Aorta (tissue), 5 donors: Measurements from ENCODE around the gene SVOPL. TPM values are rescaled to one million over a fixed set of nuclear protein-coding genes. Genes with fewer than 3 reads are reported as not detected.

Source experiments
- ATAC-seq: fragments of 200-7000 bp; cut with Tn5 transposase; one replicate; pipeline ENCODE4 v1.9.1; 2022; ENCODE audit warnings: moderate library complexity; ENCODE audit not compliant: low FRiP score
- DNase-seq, 2 donors: peaks; one replicate each; pipeline ENCODE4 v3.0.0-alpha.2; 2020
- H3K27ac ChIP-seq, 2 donors: one replicate each; pipeline ENCODE4 v1.5.1; 2013; ENCODE audit warnings: low read length in 2 of 2, mild to moderate bottlenecking in 2 of 2, moderate library complexity in 2 of 2, control low read depth in 1 of 2, inconsistent platforms in 1 of 2, low read depth in 1 of 2
- H3K27me3 ChIP-seq, 2 donors: one replicate each; pipeline ENCODE4 v1.6.1; 2013; ENCODE audit warnings: control low read depth in 1 of 2, low read length in 1 of 2, mild to moderate bottlenecking in 1 of 2, moderate library complexity in 1 of 2; ENCODE audit not compliant: insufficient read depth in 2 of 2, control insufficient read depth in 1 of 2
- H3K36me3 ChIP-seq, 2 donors: one replicate each; pipeline ENCODE4 v1.6.1; 2013; ENCODE audit warnings: control low read depth in 1 of 2, low read length in 1 of 2, mild to moderate bottlenecking in 1 of 2; ENCODE audit not compliant: insufficient read depth in 2 of 2, control insufficient read depth in 1 of 2
- H3K4me1 ChIP-seq, 2 donors: one replicate each; pipeline ENCODE4 v1.6.1; 2013; ENCODE audit warnings: low read length in 2 of 2, control low read depth in 1 of 2, mild to moderate bottlenecking in 1 of 2, moderate library complexity in 1 of 2; ENCODE audit not compliant: insufficient read depth in 2 of 2, control insufficient read depth in 1 of 2
- H3K4me3 ChIP-seq, 2 donors: one replicate each; pipeline ENCODE4 v1.5.1; 2013; ENCODE audit warnings: low read length in 2 of 2, control low read depth in 1 of 2, mild to moderate bottlenecking in 1 of 2
- H3K9me3 ChIP-seq: one replicate; pipeline ENCODE4 v1.6.1; 2013; ENCODE audit warnings: mild to moderate bottlenecking, low read length; ENCODE audit not compliant: control insufficient read depth
- WGBS, 2 donors: extraction: QIAGEN DNeasy Blood & Tissue Kit; methylation state at CpG; one replicate each; pipeline ENCODE4 v1.1.7; 2013; 5-methylcytosine and 5-hydroxymethylcytosine counted together
- intact Hi-C, 2 donors: fragments of 100-400 bp; cut with DNase I; formaldehyde crosslinking; loops; one replicate each; pipeline versions ENCODE4 v1.14.2 to v1.15.0; 2022
- polyA plus RNA-seq, 2 donors: library from polyadenylated mRNA; stranded (reverse); fragments of 200-250 nt; gene quantifications; one replicate each; pipeline ENCODE4 v1.2.3, GENCODE V29; 2013
- total RNA-seq, 2 donors: library from RNA; stranded (reverse); fragmentation: NEBNext Ultra II Directional; extraction: Animal tissue kit (Norgen Biotek cat#: 25700); gene quantifications; one replicate each; pipeline ENCODE4 v1.2.1, GENCODE V29; 2021
- donor health status: healthy with polysubstance abuse.
- donor health status: Bipolar disorder and iron deficiency.
- donor health status: DM: no; HTN: no; CAD: no.
- donor health status: DM: no; HTN: no; CAD: no.
- donor health status: DM: yes; HTN: yes; CAD: no.

The SVOPL gene
- total and polyA plus RNA-seq, 4 donors = 1.2 TPM; not detected in 3

DNA sequence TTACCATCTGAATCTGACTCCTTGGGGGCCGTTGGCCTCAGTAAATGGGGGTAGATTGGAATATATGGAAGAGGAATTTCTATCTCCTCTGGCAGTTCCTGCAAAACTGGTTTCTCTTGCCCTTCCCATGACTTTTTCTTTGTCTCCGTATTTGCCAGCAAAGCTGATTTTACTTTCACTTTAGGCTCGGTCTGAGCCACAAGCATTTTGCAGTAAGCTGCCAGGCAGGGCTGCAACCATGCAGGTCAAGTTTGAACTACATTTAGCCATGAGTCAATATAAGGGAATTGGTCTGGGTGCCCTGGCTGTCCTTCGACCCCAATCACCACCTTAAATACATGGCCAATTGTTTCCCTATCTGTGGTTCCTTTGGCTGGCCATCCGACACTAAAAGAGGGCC lies 136.8 kb downstream of the SVOPL start:
- Histone ChIP-seq H3K9me3 (peaks cover 12% of the 10 kb centered on the region), H3K4me1 (no peaks in the 10 kb centered on the region), H3K36me3 (peaks cover 7 to 18% of the 10 kb centered on the region in 2 donors), H3K4me3 (no peak overlapping the region), H3K27me3 (no peaks in the 10 kb centered on the region), H3K27ac (no peak overlapping the region)
- ATAC-seq (no peak), DNase-seq (no peak)
- 96 to 97% methylated on average over 5 of the region's 5 CpGs for WGBS, 2 donors
- intact Hi-C loops = no loop called here

DNA sequence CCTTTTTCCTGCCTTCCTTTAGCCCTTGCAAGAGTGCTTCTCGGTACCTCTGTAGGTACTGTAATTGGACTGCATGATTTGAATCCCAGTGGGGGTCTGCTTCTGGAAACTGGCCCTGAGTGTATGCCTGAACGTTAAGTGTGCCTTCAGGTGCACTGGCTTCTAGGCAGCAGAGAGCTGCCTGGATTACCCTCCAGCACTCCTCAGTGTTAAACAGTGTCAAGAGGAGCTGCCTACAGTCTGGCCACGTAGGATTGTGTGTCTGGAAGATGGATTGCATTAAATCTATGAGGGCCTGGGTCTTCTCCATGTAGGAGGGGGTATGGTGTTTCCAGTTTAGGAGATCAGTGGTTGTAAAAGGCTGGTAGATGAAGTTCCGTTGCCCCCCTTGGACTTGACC lies 137.4 kb downstream of the SVOPL start:
- intact Hi-C loops = no loop called here
- no peak overlapping the region for H3K4me3 ChIP-seq
- DNase-seq (no peak), ATAC-seq (no peak)
- H3K27me3 ChIP-seq = no peaks in the 10 kb centered on the region
- 91% methylated on average over 4 of the region's 4 CpGs for WGBS, 2 donors
- no peaks in the 10 kb centered on the region for H3K4me1 ChIP-seq
- H3K9me3 ChIP-seq = peaks cover 12% of the 10 kb centered on the region
- peaks cover 7 to 18% of the 10 kb centered on the region in 2 donors for H3K36me3 ChIP-seq
- H3K27ac ChIP-seq = no peak overlapping the region

DNA sequence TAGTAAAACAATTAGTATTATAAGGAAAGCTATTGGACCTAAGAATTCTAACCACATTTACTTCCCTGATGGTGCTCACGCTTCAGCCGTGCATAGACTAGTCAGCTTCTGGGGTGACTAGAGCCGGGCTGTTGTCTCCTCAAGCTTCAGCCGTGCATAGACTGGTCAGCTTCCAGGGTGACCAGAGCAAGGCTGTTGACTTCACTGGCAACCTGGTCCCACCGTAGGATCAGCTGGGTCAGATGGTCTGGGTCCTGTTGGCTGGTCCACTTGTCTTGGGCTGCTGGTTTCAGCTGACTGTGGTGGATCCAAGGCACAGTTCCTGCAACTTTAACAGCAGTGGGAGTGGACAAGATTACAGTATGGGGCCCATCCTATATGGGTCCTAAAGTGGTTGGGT lies 141.7 kb downstream of the SVOPL start:
- no peak for ATAC-seq
- H3K36me3 ChIP-seq = peaks cover 18 to 29% of the 10 kb centered on the region in 2 donors

DNA sequence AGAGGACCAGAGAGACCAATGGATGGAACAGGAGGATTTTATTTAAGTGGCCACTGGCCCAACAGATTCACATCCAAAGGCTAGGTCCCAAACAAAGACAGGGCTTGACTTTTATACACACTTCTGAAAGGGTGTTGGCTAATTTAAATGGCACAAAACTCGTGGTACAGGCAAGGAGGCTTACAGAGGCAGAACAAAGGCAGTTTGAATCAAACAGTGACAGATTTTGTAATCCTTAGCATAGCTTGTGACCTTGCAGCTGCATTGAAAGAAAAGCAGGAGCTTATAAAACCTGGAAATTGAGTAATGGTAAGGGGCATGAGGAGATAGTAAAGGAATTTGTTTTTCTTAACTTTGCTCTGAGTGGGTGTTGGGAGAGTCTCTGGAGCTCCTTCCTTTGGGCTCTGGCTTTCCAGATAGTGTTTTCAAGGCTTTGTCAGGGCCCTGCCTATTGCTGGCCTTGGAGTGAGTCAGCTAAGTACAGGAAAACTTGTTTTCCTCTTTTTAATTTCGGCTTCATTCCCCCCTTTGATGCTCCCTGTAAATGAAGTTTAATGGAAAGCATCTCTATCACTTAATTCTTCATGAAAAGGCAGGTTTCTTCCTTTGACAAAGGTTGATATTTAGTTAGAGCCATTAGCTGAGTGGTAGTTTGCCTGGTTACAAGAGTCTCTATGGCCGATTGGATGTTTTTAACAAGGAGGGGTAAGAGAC lies 144.2 kb downstream of the SVOPL start:
- Histone ChIP-seq H3K4me3 (no peak overlapping the region), H3K27me3 (no peaks in the 10 kb centered on the region), H3K4me1 (no peaks in the 10 kb centered on the region), H3K36me3 (peaks cover 16 to 22% of the 10 kb centered on the region in 2 donors), H3K27ac (no peak overlapping the region), H3K9me3 (peaks cover 22% of the 10 kb centered on the region)
- 95 to 99% methylated on average over 3 of the region's 3 CpGs for WGBS, 2 donors
- ATAC-seq (no peak), DNase-seq (no peak)
- intact Hi-C loops = no loop called here

More for the DNA sequence above, 141.7 kb downstream of the SVOPL start:
- no peak for DNase-seq
- WGBS, 2 donors = 98 to 99% methylated on average over 5 of the region's 5 CpGs
- no peaks in the 10 kb centered on the region for H3K4me1 ChIP-seq
- no peak overlapping the region for H3K4me3 ChIP-seq
- H3K27me3 ChIP-seq = no peaks in the 10 kb centered on the region
- H3K27ac ChIP-seq = no peak overlapping the region
- H3K9me3 ChIP-seq = peaks cover 21% of the 10 kb centered on the region
- intact Hi-C loops = no loop called here

DNA sequence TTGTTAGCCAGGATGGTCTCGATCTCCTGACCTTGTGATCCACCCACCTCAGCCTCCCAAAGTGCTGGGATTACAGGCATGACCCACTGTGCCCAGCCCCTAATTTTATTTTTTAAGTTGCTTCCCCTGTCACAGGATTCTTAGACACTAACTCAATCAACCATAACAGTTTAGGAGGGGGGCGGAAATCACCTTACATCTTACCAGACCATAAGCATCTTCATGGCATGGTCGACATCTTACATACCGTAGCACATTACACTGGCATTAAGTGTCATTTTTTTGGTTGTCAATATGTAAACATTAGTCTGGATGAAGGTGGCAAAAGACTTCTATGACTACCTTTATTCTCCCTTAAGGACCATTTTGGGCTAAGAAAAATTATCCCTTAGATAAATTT lies 145.5 kb downstream of the SVOPL start:
- Histone ChIP-seq H3K4me3 (no peak overlapping the region), H3K36me3 (peaks cover 21 to 22% of the 10 kb centered on the region in 2 donors), H3K27ac (no peak overlapping the region), H3K27me3 (no peaks in the 10 kb centered on the region), H3K4me1 (no peaks in the 10 kb centered on the region), H3K9me3 (peaks cover 22% of the 10 kb centered on the region)
- 99 to 100% methylated on average over 4 of the region's 4 CpGs for WGBS, 2 donors
- DNase-seq (no peak), ATAC-seq (no peak)
- intact Hi-C loops = no loop called here

DNA sequence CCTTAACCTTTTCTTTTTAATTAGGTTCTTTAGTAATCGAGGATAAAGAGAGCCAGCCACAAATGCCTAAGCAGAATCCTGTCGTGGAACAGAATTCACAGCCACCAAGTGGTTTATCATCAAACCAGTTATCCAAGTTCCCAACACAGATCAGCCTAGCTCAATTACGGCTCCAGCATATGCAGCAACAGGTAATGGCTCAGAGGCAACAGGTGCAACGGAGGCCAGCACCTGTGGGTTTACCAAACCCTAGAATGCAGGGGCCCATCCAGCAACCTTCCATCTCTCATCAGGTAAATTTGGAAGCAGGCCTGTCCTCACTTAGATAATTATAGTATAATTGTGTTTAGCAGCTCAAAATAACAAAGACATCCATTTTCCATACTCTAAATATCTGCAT lies 146.5 kb downstream of the SVOPL start:
- H3K27me3 ChIP-seq = no peaks in the 10 kb centered on the region
- no peak for DNase-seq
- no peaks in the 10 kb centered on the region for H3K4me1 ChIP-seq
- 97% methylated on average over 4 of the region's 4 CpGs for whole genome bisulfite sequencing, 2 donors
- H3K9me3 ChIP-seq = peaks cover 22% of the 10 kb centered on the region
- peaks cover 20 to 21% of the 10 kb centered on the region in 2 donors for H3K36me3 ChIP-seq
- no peak overlapping the region for H3K27ac ChIP-seq
- H3K4me3 ChIP-seq = no peak overlapping the region
- ATAC-seq = no peak
- intact Hi-C loops = no loop called here

DNA sequence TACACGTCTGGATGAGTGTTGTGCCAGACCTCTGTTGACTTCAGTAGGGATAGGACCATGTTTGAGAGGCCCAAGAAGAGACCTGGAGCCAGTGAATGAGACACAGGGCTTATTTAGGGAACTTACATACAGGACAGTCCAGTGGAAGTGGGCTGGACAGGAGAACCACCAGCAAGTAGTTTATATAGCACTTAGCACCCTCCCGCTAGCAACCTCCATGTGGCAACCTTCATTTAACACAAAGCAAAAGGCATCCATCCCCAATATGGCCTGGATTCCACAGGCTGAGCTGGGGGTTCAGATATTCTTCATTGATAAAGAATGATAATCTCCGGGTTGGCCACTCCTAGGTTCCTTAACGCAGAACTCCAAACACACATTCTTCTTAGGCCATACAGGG lies 147.4 kb downstream of the SVOPL start:
- Histone ChIP-seq H3K36me3 (peaks cover 21 to 23% of the 10 kb centered on the region in 2 donors), H3K27me3 (no peaks in the 10 kb centered on the region), H3K27ac (no peak overlapping the region), H3K4me3 (no peak overlapping the region), H3K9me3 (peaks cover 19% of the 10 kb centered on the region), H3K4me1 (no peaks in the 10 kb centered on the region)
- 94 to 95% methylated on average over 4 of the region's 4 CpGs for WGBS, 2 donors
- ATAC-seq = no peak
- DNase-seq = no peak
- intact Hi-C loops = no loop called here

DNA sequence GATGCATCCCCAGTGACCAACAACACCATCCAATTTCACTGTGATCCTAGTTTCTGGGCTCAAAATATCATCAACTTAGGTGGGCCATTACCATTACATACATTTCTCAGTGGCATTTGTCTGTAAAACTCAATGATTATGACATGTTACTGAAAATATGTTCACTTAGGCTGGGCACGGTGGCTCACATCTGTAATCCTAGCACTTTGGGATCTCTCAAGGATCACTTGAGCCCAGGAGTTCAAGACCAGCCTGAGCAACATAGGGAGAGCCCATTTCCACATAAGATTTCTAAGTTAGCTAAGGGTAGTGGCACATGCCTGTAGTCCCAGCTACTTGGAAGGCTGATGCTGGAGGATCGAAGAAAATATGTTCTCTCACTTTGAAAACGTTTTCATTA lies 150.1 kb downstream of the SVOPL start:
- Histone ChIP-seq H3K4me3 (no peak overlapping the region), H3K27me3 (no peaks in the 10 kb centered on the region), H3K36me3 (peaks cover 10 to 11% of the 10 kb centered on the region in 2 donors), H3K27ac (no peak overlapping the region), H3K4me1 (no peaks in the 10 kb centered on the region), H3K9me3 (peaks cover 9% of the 10 kb centered on the region)
- ATAC-seq = no peak
- 89 to 92% methylated on average over 3 of the region's 3 CpGs for WGBS, 2 donors
- DNase-seq = no peak
- intact Hi-C loops = no loop called here

DNA sequence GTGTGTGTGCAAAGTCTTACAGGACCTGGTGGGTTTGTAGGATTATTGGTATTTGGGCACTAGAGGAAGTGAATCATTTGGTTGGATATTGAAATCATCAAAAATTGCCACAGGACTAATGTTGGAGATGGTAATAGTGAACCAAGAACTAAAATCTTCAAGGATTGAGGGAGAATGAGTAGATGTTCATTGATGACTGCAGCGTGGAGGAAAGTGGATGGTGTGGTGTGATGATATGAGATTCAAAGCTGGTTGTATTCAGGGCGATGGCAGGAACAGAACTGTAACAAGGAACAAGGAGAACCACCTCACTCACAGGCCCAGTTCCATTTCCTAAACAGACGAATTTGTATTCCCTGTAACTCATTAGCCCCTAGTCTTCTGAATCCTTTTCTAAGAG lies 150.8 kb downstream of the SVOPL start:
- WGBS, 2 donors = 92 to 93% methylated on average over 3 of the region's 3 CpGs

More for the DNA sequence above, 150.8 kb downstream of the SVOPL start:
- Histone ChIP-seq H3K9me3 (peaks cover 7% of the 10 kb centered on the region), H3K4me3 (no peak overlapping the region), H3K27me3 (no peaks in the 10 kb centered on the region), H3K27ac (no peak overlapping the region), H3K4me1 (no peaks in the 10 kb centered on the region), H3K36me3 (peaks cover 10 to 11% of the 10 kb centered on the region in 2 donors)
- intact Hi-C loops = no loop called here
- DNase-seq = no peak
- ATAC-seq = no peak
